Activated CD4-positive, alpha-beta T cell treated with anti-CD3 and anti-CD28 coated beads, Interleukin-2, amount 10 ng/mL, durations not matched to agents 24 days and 14 days (primary cell): Measurements from ENCODE around the gene FILIP1L. TPM values are rescaled to one million over a fixed set of nuclear protein-coding genes. Genes with fewer than 3 reads are reported as not detected.

ENCODE experiments used
- DNase-seq: peaks from one replicate; pipeline ENCODE4 v3.0.0; 2022
- H3K27ac Mint-ChIP-seq: one replicate; pipeline ENCODE4 v1.8.0; 2022; ENCODE audit warnings: mild to moderate bottlenecking, mixed read lengths
- H3K27me3 Mint-ChIP-seq: one replicate; pipeline ENCODE4 v1.8.0; 2022; ENCODE audit warnings: mixed read lengths
- H3K36me3 Mint-ChIP-seq: one replicate; pipeline ENCODE4 v1.8.0; 2022; ENCODE audit warnings: low read depth, mild to moderate bottlenecking, mixed read lengths
- H3K4me1 Mint-ChIP-seq: one replicate; pipeline ENCODE4 v1.8.0; 2021; ENCODE audit warnings: mixed read lengths
- H3K4me3 Mint-ChIP-seq: one replicate; pipeline ENCODE4 v1.8.0; 2022; ENCODE audit warnings: mild to moderate bottlenecking, moderate library complexity, mixed read lengths
- H3K9me3 Mint-ChIP-seq: one replicate; pipeline ENCODE4 v1.8.0; 2021; ENCODE audit warnings: mixed read lengths
- intact Hi-C: fragments of 100-400 bp; cut with micrococcal nuclease; formaldehyde crosslinking; loops from one replicate; pipeline ENCODE4 v1.15.1; 2023
- total RNA-seq: library from RNA; stranded (reverse); gene quantifications from 2 replicates; pipeline ENCODE4 v1.2.3, GENCODE V29; 2022

Gene FILIP1L
- total RNA-seq, 1 donor from 2014 or later: 1.4 TPM

DNA sequence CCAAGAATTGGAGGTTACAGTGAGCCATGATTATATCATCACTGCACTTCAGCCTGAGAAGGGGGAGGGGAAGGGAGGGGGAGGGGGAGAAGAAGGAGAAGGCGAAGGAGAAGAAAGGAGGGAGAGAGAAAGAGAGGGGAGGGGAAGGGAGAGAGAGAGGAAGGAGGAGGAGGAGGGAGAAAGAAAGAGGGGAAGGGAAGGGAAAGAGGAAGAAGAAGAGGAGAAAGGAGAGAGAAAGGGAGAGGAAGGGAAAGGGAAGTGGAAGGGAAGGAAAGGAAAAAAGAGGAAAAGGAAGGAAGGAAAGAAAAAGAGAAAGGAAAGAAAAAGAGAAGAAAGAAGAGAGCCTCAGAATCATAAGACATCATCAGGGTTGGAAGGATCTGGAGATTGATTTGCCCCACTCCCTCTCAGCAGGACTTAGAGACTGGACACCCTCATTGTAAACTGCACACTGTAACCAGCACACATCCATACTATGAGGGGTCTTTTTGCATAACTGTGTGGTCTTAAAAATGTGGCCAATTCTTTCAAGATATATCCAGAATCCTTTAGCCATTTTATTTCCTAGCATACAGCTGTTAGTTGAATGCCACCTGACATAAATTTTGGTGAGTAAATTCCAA is 165.7 kb downstream of the FILIP1L start:
- Mint-ChIP-seq H3K4me3 (no peak overlapping the region), H3K9me3 (no peaks in the 10 kb centered on the region), H3K4me1 (peaks cover 9% of the 10 kb centered on the region), H3K27me3 (no peaks in the 10 kb centered on the region), H3K36me3 (no peaks in the 10 kb centered on the region), H3K27ac (no peak overlapping the region)
- intact Hi-C loops: no loop called here
- DNase-seq: no peak

- no peak overlapping the region for H3K4me3 Mint-ChIP-seq
- H3K27ac Mint-ChIP-seq: no peak overlapping the region
- DNase-seq: no peak
- H3K9me3 Mint-ChIP-seq: no peaks in the 10 kb centered on the region
- H3K27me3 Mint-ChIP-seq: no peaks in the 10 kb centered on the region
- H3K4me1 Mint-ChIP-seq: peaks cover 9% of the 10 kb centered on the region
- intact Hi-C loops: no loop called here
- no peaks in the 10 kb centered on the region for H3K36me3 Mint-ChIP-seq
Observed at GRCh38 chr3:99947356-99947755, 166.9 kb downstream of the FILIP1L start.

DNA sequence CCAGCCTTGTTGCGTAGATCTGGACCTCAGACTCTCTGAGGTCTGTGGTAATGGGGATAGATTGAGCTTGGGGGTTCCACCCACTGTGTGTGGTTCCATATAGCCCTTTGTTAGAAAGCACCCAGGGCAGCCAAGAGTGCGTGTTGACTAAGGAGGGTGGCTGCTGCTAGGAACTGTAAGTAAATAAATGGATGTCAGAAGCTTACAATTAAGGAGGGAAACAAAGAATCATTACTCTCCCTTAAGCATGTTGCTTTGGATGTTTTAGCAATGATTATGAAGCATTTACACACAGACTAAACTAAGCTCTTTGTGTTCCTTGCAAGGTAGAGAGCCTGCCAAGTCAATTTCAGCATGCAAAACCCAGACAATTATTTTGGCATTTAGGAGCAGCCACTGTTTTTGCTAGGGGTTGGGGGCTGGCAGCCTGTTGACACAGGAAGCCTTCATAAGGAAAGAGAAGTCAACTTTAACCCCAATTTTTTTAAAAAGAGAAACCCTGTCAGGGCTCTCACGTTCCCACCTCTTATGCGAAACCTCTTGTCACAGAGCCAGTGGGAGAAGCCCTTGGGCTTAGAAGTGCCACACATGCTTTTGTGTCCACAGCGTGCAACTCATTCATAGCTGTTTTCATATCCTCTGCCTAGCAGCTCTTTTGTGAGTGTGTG is 168.8 kb downstream of the FILIP1L start:
- no peaks in the 10 kb centered on the region for H3K9me3 Mint-ChIP-seq
- no peaks in the 10 kb centered on the region for H3K36me3 Mint-ChIP-seq
- DNase-seq: no peak
- intact Hi-C loops: no loop called here
- no peak overlapping the region for H3K27ac Mint-ChIP-seq
- H3K4me1 Mint-ChIP-seq: peaks cover 7% of the 10 kb centered on the region
- H3K4me3 Mint-ChIP-seq: no peak overlapping the region
- H3K27me3 Mint-ChIP-seq: no peaks in the 10 kb centered on the region

- H3K4me3 Mint-ChIP-seq: no peak overlapping the region
- no peaks in the 10 kb centered on the region for H3K9me3 Mint-ChIP-seq
- no peak for DNase-seq
- no peaks in the 10 kb centered on the region for H3K36me3 Mint-ChIP-seq
- no peak overlapping the region for H3K27ac Mint-ChIP-seq
- no peaks in the 10 kb centered on the region for H3K27me3 Mint-ChIP-seq
- peaks cover 11% of the 10 kb centered on the region for H3K4me1 Mint-ChIP-seq
- intact Hi-C loops: no loop called here
Observed at GRCh38 chr3:99943931-99944761, 170.2 kb downstream of the FILIP1L start.

GRCh38 chr3:99941211-99941610 is 173.1 kb downstream of the FILIP1L start:
- Mint-ChIP-seq H3K4me3 (no peak overlapping the region), H3K4me1 (peaks cover 16% of the 10 kb centered on the region), H3K27me3 (no peaks in the 10 kb centered on the region), H3K36me3 (no peaks in the 10 kb centered on the region), H3K27ac (no peak overlapping the region), H3K9me3 (no peaks in the 10 kb centered on the region)
- intact Hi-C loops: no loop called here
- no peak for DNase-seq

DNA sequence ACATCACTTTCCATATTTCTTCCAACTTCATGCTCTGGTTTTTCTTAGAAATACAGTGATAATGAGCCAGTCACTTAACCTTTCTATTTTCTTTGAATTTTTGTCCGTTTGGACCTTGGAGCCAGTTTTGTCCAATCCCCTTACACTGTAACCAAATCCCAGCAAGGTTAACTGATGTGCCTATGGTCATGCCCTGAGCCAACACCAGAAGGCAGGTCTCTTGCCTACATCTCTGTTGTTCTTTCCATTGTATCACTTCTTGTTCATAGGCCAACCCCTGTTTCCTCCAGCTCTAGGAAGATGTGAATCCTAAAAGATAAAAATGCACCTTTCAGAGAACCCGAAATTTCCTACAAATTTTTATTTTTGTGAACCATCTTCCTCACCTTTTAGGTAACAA is 174.0 kb downstream of the FILIP1L start:
- H3K4me1 Mint-ChIP-seq: peaks cover 16% of the 10 kb centered on the region
- intact Hi-C loops: no loop called here
- H3K4me3 Mint-ChIP-seq: no peak overlapping the region
- H3K27ac Mint-ChIP-seq: no peak overlapping the region
- no peaks in the 10 kb centered on the region for H3K27me3 Mint-ChIP-seq
- no peaks in the 10 kb centered on the region for H3K9me3 Mint-ChIP-seq
- no peak for DNase-seq
- H3K36me3 Mint-ChIP-seq: no peaks in the 10 kb centered on the region

- Mint-ChIP-seq H3K4me1 (peaks cover 15% of the 10 kb centered on the region), H3K27ac (no peak overlapping the region), H3K27me3 (no peaks in the 10 kb centered on the region), H3K4me3 (no peak overlapping the region), H3K9me3 (no peaks in the 10 kb centered on the region), H3K36me3 (no peaks in the 10 kb centered on the region)
- intact Hi-C loops: no loop called here
- no peak for DNase-seq
Observed at GRCh38 chr3:99939876-99940275, 174.4 kb downstream of the FILIP1L start.

- H3K36me3 Mint-ChIP-seq: peaks cover 2% of the 10 kb centered on the region
- H3K27ac Mint-ChIP-seq: no peak overlapping the region
- H3K9me3 Mint-ChIP-seq: no peaks in the 10 kb centered on the region
- H3K4me3 Mint-ChIP-seq: no peak overlapping the region
- DNase-seq: no peak
- intact Hi-C loops: no loop called here
- no peaks in the 10 kb centered on the region for H3K27me3 Mint-ChIP-seq
- peaks cover 13% of the 10 kb centered on the region for H3K4me1 Mint-ChIP-seq
Observed at GRCh38 chr3:99938270-99938911, 175.9 kb downstream of the FILIP1L start.

- Mint-ChIP-seq H3K27me3 (no peaks in the 10 kb centered on the region), H3K4me1 (peaks cover 9% of the 10 kb centered on the region), H3K27ac (no peak overlapping the region), H3K36me3 (peaks cover 2% of the 10 kb centered on the region), H3K9me3 (no peaks in the 10 kb centered on the region), H3K4me3 (no peak overlapping the region)
- intact Hi-C loops: no loop called here
- DNase-seq: no peak
Observed at GRCh38 chr3:99934975-99935797, 179.1 kb downstream of the FILIP1L start.

GRCh38 chr3:99933971-99934750 is 180.1 kb downstream of the FILIP1L start:
- no peak overlapping the region for H3K27ac Mint-ChIP-seq
- no peak for DNase-seq
- no peak overlapping the region for H3K4me3 Mint-ChIP-seq
- H3K4me1 Mint-ChIP-seq: peaks cover 5% of the 10 kb centered on the region
- H3K9me3 Mint-ChIP-seq: no peaks in the 10 kb centered on the region
- peaks cover 2% of the 10 kb centered on the region for H3K36me3 Mint-ChIP-seq
- no peaks in the 10 kb centered on the region for H3K27me3 Mint-ChIP-seq
- intact Hi-C loops: no loop called here

DNA sequence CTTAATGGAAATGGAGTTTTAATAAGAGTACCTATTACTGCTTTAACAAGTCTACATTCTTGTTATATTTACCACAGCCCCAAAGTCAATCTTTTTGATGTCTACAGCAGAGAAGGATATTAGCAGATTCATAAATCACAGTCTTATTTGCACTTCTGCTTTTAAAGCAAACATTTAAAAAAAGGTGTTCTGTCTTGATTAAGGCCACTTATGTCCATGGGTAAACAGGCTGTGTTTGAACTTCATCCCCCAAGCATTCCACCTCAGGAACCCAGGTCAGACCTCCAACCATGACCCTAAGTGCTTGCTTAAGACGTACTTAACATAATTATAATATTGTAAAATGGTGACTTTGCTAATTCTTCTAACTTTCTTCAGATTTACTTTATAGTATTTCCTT is 183.2 kb downstream of the FILIP1L start:
- intact Hi-C loops: no loop called here
- DNase-seq: no peak
- Mint-ChIP-seq H3K27me3 (no peaks in the 10 kb centered on the region), H3K4me3 (no peak overlapping the region), H3K4me1 (no peaks in the 10 kb centered on the region), H3K9me3 (no peaks in the 10 kb centered on the region), H3K36me3 (peaks cover 2% of the 10 kb centered on the region), H3K27ac (no peak overlapping the region)

DNA sequence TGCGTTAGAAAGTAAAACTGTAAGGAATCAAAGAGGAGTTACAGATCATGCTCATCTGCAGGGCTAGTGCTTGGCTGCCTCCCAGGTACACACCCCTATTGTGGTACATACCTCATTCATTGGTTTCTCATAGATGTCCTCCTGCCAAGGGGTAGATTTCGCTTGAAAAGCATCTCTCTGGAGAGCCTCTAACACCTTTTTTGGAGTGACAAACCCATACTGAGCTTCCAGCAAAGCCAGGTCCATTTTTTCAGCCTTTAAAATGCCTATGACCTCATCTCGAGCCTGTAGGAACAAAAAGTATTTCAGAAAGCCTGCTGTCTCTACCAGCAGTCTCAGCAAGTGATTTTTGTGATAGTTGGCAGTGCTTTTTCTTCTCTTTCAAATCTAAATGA is 184.6 kb downstream of the FILIP1L start:
- Mint-ChIP-seq H3K36me3 (peaks cover 2% of the 10 kb centered on the region), H3K9me3 (no peaks in the 10 kb centered on the region), H3K4me3 (no peak overlapping the region), H3K27me3 (no peaks in the 10 kb centered on the region), H3K4me1 (no peaks in the 10 kb centered on the region), H3K27ac (no peak overlapping the region)
- intact Hi-C loops: no loop called here
- no peak for DNase-seq
